ENCODE measurements around the gene SLC2A14. TPM values are rescaled to one million over a fixed set of nuclear protein-coding genes. Genes with fewer than 3 reads are reported as not detected.
"Not testable (repeated sequence)": the region's sequence is repeated elsewhere in the genome, so short reads cannot be mapped to it uniquely, and the experiment has no call there.

SLC2A14 gene
- total RNA-seq, 1 donor from 2014 or later, result not detected

DNA sequence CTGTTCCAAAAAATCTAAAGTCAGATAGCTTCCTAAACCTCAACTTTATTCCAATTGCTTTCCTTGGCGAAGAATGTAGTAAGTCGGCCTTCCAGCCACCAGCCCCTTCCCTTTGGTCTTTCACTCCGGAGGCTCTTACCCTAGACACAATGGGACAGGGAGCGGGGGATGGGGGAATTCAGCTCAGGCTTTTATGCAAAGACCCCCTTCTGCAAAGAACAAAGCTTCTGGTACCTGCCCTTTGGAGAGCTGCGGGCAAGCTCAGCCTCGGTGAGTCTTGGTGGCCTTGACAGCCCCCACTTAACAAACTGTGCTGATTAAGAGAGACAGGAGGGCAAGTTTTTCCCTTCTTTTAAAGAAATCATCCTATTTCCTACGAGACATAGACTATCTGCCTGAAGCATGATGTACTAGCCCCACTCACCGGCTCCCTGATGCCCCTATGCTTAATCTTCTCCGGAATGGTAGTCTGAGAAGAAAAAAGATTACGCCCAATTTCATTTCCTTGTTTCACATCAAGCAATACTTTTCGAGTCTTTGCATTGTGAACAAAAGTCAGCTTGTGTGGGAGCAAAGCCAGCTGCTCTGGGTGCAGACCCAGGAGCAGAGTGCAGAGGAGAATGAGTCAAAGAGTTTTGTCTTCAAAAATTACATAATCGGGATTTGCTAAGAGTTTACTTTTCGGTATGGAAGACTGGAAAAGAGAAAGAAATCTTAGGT lies 85.0 kb downstream of the SLC2A14 start:
- no peak overlapping the region for H3K4me3 ChIP-seq (ENCODE audit: low read depth, low read length)
- no peak for DNase-seq (ENCODE audit: low read depth)
- TF ChIP-seq, protein P1, sequence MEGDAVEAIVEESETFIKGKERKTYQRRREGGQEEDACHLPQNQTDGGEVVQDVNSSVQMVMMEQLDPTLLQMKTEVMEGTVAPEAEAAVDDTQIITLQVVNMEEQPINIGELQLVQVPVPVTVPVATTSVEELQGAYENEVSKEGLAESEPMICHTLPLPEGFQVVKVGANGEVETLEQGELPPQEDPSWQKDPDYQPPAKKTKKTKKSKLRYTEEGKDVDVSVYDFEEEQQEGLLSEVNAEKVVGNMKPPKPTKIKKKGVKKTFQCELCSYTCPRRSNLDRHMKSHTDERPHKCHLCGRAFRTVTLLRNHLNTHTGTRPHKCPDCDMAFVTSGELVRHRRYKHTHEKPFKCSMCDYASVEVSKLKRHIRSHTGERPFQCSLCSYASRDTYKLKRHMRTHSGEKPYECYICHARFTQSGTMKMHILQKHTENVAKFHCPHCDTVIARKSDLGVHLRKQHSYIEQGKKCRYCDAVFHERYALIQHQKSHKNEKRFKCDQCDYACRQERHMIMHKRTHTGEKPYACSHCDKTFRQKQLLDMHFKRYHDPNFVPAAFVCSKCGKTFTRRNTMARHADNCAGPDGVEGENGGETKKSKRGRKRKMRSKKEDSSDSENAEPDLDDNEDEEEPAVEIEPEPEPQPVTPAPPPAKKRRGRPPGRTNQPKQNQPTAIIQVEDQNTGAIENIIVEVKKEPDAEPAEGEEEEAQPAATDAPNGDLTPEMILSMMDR (conservative IDR thresholded peaks at IDR 0.05; ENCODE audit: low read depth, low read length), result no peak

DNA sequence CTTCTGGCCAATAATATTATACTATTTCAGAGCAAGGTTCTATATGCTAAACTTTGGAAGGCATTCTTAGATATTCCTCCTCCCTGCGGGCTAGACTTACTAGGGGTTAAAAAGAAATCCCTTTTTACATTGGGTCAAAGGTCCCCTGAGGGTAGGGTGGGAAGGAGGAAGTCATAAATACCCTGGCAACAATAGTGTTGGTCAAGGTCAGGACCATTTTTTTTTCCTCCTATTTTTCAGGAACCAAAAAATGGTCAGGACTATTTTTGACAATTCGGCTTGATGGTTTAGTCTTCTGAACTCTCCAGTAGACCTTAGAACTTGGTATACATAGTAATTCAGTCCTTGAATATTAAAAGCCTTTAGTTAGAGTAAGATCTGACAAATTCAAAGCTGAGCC lies 88.0 kb downstream of the SLC2A14 start:
- no peak overlapping the region for H3K4me3 ChIP-seq (ENCODE audit: low read depth, low read length)
- TF ChIP-seq, protein P1 (conservative IDR thresholded peaks at IDR 0.05; ENCODE audit: low read depth, low read length), result no peak
- no peak for DNase-seq (ENCODE audit: low read depth)

DNA sequence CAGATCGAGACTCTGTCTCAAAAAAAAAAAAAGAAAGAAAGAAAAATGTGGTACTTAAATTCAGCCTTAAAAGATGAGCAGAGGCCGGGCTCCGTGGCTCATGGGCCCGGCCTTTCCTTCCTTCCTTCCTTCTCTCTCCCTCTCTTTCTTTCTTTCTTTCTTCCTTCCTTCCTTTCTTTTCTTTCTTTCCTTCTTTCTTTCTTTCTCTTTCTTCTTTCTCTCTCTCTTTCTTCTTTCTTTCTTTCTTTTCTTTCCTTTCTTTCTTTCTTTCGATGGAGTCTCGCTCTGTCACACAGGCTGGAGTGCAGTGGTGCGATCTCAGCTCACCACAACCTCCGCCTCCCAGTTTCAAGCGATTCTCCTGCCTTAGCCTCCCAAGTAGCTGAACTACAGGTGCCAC lies 89.3 kb downstream of the SLC2A14 start:
- not testable (repeated sequence) for H3K4me3 ChIP-seq (ENCODE audit: low read depth, low read length); DNase-seq (ENCODE audit: low read depth)

DNA sequence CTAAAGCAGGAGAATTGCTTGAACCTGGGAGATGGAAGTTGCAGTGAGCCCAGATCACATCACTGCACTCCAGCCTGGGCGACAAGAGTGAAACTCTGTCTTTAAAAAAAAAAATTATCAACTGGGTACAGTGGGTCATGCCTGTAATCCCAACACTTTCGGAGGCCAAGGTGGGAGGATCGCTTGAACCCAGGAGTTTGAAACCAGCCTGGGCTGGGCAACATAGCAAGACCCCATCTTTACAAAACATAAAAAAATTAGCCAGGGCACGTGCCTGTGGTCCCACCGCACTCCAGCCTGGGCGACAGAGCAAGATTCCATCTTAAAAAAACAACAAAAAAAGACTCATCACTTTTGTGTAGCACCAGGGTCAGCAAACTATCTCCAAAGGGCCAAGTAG lies 90.7 kb downstream of the SLC2A14 start:
- DNase-seq (ENCODE audit: low read depth), result no peak
- no peak overlapping the region for H3K4me3 ChIP-seq (ENCODE audit: low read depth, low read length)
- TF ChIP-seq, protein P1 (conservative IDR thresholded peaks at IDR 0.05; ENCODE audit: low read depth, low read length), result no peak

DNA sequence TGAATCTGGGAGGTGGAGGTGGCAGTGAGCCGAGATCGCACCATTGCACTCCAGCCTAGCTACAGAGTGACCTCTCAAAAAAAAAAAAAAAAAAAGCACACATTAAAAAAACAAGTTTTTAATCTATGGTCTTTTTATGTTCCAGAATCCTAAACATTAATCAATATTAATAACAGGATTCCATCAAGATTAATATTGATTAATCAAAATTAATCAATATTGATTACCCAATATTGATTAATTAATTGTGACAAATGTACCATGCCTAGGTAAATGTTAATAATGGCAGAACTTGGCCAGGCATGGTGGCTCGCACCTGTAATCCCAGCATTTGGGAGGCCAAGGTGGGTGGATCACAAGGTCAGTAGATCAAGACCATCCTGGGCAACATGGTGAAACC lies 91.4 kb downstream of the SLC2A14 start:
- H3K4me3 ChIP-seq (ENCODE audit: low read depth, low read length), result no peak overlapping the region
- no peak for DNase-seq (ENCODE audit: low read depth)
- TF ChIP-seq, protein P1 (conservative IDR thresholded peaks at IDR 0.05; ENCODE audit: low read depth, low read length), result no peak

DNA sequence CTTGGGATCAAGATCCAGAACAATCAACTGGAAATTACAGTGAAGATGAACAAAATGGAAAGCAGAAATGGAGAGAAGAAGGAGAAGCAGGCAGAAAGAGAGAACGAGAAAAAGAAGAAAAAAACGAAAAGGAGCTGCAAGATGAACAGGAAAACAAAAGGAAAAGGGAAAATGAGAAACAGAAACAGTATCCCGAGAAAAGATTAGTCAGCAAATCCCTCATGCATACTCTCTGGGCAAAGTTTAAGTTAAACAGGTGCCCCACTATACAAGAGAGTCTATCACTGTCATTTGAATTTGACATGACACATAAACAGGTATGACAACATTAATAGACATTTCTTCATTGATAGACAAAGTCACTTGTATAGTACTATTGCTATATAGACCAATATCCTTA lies 102.7 kb downstream of the SLC2A14 start:
- TF ChIP-seq, protein P1 (conservative IDR thresholded peaks at IDR 0.05; ENCODE audit: low read depth, low read length), result no peak
- no peak for DNase-seq (ENCODE audit: low read depth)
- H3K4me3 ChIP-seq (ENCODE audit: low read depth, low read length), result no peak overlapping the region

Other genes with a start within 250 kb of the SLC2A14 start
- gene APOBEC1, start 207.0 kb downstream of the SLC2A14 start, total RNA-seq, result not detected in 2 replicates
- not detected in 2 replicates for gene GDF3, start 177.1 kb downstream of the SLC2A14 start, total RNA-seq
- not detected in 2 replicates for gene DPPA3, start 161.5 kb downstream of the SLC2A14 start, total RNA-seq
- not detected in 2 replicates for gene CLEC4C, start 125.5 kb downstream of the SLC2A14 start, total RNA-seq
- not detected in 2 replicates for gene NANOGNB, start 107.7 kb downstream of the SLC2A14 start, total RNA-seq
- not detected in 2 replicates for gene NANOG, start 83.5 kb downstream of the SLC2A14 start, total RNA-seq
- gene SLC2A3, start 63.3 kb upstream of the SLC2A14 start, total RNA-seq, result 5.9 and 15.3 TPM in 2 replicates
- 9.4 TPM in 2 replicates for gene FOXJ2, start 159.8 kb upstream of the SLC2A14 start, total RNA-seq
- 0.22 TPM in 1 of 2 replicates, not detected in the other for gene C3AR1, start 193.4 kb upstream of the SLC2A14 start, total RNA-seq
- 14.1 and 35.5 TPM in 2 replicates for gene NECAP1, start 209.4 kb upstream of the SLC2A14 start, total RNA-seq

Measured in epithelial cell of proximal tubule (primary cell).